ENCODE results near the gene ASB6.

- TF ChIP-seq CTCF (IDR thresholded peaks at IDR 0.05; ENCODE audit: insufficient read depth, low read length, poor library complexity, severe bottlenecking) (no peak), EZH2phosphoT487 (conservative IDR thresholded peaks at IDR 0.05; ENCODE audit: low read length) (no peak)
Measured at GRCh38 chr9:129646252-129646651, 4.3 kb upstream of the ASB6 start.

Data from SU-DHL-6 (cell line).